SW480 (cell line): ENCODE measurements around the gene LIX1.
A peak's percentile ranks its signal among the peaks of the same experiment; 100 is the strongest.
"Not testable (repeated sequence)": the region's sequence is repeated elsewhere in the genome, so short reads cannot be mapped to it uniquely, and the experiment has no call there.

Source experiments
- DNase-seq: peaks from one replicate; pipeline ENCODE4 v3.0.0-alpha.2; 2016; ENCODE audit warnings: low spot score

LIX1 gene

GRCh38 chr5:97142521-97143254 is at the start of gene LIX1:
Gene LIX1, minus strand, starts transcription at chr5:97142611. Its CDS starts 35 bp downstream, at chr5:97142576.
- DNase-seq, result peak; percentile 71

GRCh38 chr5:97191893-97192292 is 49.5 kb upstream of the LIX1 start:
- no peak for DNase-seq

- DNase-seq, result not testable (repeated sequence)
Observed at GRCh38 chr5:97189523-97189922, 47.1 kb upstream of the LIX1 start.

GRCh38 chr5:97183930-97184213 is 41.5 kb upstream of the LIX1 start:
- no peak for DNase-seq

- peak; percentile 98 for DNase-seq
Observed at GRCh38 chr5:97183100-97183929, 40.9 kb upstream of the LIX1 start, which contains the start of gene RIOK2. Gene RIOK2, minus strand, starts transcription at chr5:97183247. Its CDS starts 56 bp downstream, at chr5:97183191.

GRCh38 chr5:97182571-97183099 is 40.2 kb upstream of the LIX1 start:
- no peak for DNase-seq

- no peak for DNase-seq
Observed at GRCh38 chr5:97181856-97182545, 39.6 kb upstream of the LIX1 start.

GRCh38 chr5:97179457-97179856 is 37.0 kb upstream of the LIX1 start:
- not testable (repeated sequence) for DNase-seq

GRCh38 chr5:97172227-97172626 is 29.8 kb upstream of the LIX1 start:
- DNase-seq, result no peak

GRCh38 chr5:97171703-97172102 is 29.3 kb upstream of the LIX1 start:
- no peak for DNase-seq

- DNase-seq, result no peak
Observed at GRCh38 chr5:97167435-97167834, 25.0 kb upstream of the LIX1 start.

- peak; percentile 83 for DNase-seq
Observed at GRCh38 chr5:97165726-97166125, 23.3 kb upstream of the LIX1 start.

GRCh38 chr5:97164846-97165245 is 22.4 kb upstream of the LIX1 start:
- DNase-seq, result no peak

GRCh38 chr5:97163790-97164285 is 21.4 kb upstream of the LIX1 start:
- no peak for DNase-seq

GRCh38 chr5:97163360-97163764 is 21.0 kb upstream of the LIX1 start:
- no peak for DNase-seq

- peak; percentile 82 for DNase-seq
Observed at GRCh38 chr5:97162045-97162444, 19.6 kb upstream of the LIX1 start.

GRCh38 chr5:97157689-97158088 is 15.3 kb upstream of the LIX1 start:
- no peak for DNase-seq

- no peak for DNase-seq
Observed at GRCh38 chr5:97151370-97151769, 9.0 kb upstream of the LIX1 start.

- DNase-seq, result no peak
Observed at GRCh38 chr5:97150401-97150800, 8.0 kb upstream of the LIX1 start.

- DNase-seq, result no peak
Observed at GRCh38 chr5:97149709-97150108, 7.3 kb upstream of the LIX1 start.

- DNase-seq, result no peak
Observed at GRCh38 chr5:97148288-97148687, 5.9 kb upstream of the LIX1 start.

- no peak for DNase-seq
Observed at GRCh38 chr5:97143704-97144103, 1.3 kb upstream of the LIX1 start.
